Measurements from ENCODE around the gene HBS1L.

HBS1L gene

GRCh38 chr6:134949927-134950326, 104.7 kb downstream of the HBS1L start, which contains the start of gene ALDH8A1:
TSS of gene ALDH8A1 (minus strand) at chr6:134950101. CDS start at chr6:134950053, 48 bp downstream.
- DNase-seq (ENCODE audit: low spot score), result no peak

DNA sequence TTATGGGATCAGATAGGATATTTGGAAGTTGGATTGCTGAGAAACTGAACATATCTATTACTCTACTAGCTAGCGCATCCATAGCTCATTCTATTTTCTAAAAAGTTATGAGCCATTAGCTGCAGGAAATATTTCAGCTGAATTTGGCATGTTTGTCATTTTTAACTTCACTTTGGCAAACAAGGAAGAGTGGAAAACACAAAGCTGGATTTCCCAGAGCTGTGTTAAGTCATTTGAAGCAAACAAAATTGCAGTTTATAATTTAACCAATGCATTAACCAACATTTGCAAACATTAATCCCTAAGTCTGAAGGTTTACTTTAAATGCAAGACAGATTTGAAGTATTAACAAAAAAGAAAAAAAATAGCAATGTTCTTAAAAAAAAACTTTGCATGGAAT, 105.9 kb downstream of the HBS1L start:
- no peak for DNase-seq (ENCODE audit: low spot score)

- no peak for DNase-seq (ENCODE audit: low spot score)
Observed at GRCh38 chr6:134948142-134948541, 106.5 kb downstream of the HBS1L start.

DNA sequence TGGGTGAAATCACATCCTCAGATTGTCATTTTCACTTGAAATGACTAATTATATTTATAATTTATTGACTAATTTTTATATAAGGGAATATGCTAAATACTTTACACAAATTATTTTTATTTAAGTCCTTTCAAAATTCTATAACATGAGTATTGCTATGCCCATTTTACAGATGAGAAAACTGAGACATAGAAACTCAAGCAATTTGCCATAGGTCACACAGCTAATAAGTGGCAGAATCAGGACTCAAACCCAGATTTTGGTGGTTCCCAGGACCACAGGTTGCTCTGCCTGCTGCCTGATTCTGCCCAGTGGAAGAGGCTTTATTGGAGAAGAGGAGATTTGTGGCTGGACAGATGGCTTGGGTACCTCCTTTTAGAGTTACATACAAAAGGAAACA, 109.6 kb downstream of the HBS1L start:
- no peak for DNase-seq (ENCODE audit: low spot score)

GRCh38 chr6:134943522-134944111, 111.0 kb downstream of the HBS1L start:
- no peak for DNase-seq (ENCODE audit: low spot score)

DNA sequence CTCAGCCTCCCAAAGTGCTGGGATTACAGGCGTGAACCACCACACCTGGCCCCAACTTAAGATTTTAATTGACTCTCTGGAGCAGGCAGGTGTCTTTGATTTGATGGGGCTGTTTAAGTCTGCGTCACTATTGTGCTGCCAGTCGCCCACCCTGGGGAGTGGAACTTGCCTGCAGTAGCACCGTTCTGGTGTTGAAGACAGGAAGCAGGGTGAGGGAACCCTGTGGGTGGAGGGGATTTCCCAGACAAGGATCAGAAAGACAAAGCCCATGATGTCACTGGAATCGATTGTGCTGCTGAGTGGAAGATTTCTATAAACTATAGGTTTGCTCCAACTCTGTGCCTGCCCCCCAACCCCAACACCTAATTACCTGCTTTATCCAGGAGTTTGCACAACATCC, 115.7 kb downstream of the HBS1L start:
- peak; percentile 39 for DNase-seq (ENCODE audit: low spot score)

GRCh38 chr6:134937426-134937825, 117.2 kb downstream of the HBS1L start:
- no peak for DNase-seq (ENCODE audit: low spot score)

DNA sequence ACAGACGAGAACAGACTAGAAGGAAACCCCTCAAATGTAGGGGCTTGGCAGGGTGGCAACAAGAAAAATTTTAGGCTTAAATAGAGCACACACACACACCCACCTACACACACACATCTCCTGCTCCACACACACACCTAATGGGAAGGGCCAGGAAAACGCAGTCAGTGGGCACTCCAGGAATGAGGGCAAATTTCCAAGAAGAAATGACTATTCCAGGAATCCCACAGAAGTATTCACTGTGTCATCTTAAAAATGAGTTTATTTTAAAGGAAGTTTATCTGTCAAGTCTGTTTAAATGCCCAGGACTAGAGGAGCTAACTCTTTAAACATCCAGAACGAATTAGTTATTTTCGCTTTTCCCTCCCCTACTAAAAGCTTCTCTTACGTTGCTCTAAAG, 117.7 kb downstream of the HBS1L start:
- DNase-seq (ENCODE audit: low spot score), result no peak

GRCh38 chr6:134936476-134936875, 118.1 kb downstream of the HBS1L start:
- no peak for DNase-seq (ENCODE audit: low spot score)

DNA sequence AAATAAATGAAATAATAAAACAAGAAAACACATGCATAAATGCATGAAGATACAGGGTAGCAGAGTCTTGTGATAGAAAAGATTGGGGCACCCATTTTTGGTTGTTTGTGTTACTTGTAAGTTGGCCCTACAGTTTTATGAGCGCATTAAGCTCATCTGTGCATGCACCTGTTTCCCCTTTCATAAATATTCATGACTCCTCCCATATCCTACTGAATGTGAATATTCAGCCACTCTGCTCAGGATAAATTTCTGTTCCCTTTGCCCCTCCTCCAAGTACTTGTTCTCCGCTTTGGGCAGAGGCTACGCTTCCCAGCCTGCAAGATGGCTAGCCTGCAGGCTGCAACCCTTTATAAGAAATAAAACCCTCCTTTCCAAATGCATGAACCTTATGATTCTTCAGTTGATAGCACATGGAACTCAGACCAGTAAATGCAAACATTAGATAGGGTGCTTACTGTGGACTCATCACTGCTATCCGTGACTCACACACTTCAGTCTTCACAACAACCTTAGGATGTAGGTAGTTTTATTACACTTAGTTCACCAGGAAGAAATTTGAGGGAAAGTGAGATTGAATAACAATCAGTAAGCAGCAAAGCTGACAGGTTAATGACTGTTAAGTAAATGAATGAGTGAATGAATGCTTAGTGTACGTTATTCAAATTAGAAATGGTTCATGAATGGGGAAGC, 119.7 kb downstream of the HBS1L start:
- DNase-seq (ENCODE audit: low spot score), result no peak

DNA sequence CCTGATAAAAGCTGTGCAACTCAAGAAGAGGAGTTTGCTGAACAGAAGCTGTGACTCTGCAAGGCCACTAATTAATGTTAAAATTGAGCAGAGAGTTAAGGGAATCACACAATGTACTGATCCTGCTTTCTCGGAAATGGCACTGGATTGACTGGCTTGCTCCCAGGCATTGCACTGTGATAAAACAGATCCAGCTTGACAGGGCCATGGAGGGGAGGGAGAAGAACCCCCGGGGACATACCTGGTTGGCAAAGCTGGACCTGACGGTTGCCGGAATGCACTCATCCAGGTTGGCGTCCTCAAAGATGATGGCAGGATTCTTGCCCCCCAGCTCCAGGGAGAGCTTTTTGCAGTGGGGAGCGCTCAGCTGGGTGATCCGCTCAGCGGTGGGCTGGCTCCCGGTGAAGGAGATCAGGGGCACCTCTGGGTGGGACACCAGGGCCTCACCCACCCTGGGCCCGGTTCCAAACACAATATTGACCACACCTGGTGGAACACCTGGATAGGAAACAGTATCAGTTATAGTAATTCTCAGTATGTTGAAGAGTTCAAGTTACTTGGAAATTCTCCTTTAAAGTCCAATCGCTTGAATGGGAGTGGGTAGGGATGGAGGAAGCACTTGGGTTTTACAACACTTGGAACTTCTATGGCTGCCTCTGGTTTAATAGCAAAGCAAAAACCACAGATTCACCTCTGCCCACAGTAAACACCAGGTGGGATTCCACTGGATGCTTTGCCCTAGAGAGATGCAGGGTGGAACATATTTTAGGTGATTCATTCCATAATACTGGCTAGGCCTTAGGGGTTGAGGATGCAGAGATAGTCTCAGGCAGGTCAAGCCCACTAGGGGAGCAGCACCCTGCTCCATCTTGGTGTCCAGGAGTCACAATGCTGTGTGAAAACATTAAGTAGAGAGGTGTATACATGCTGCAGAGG, 121.8 kb downstream of the HBS1L start:
- DNase-seq (ENCODE audit: low spot score), result no peak

GRCh38 chr6:134932098-134932497, 122.5 kb downstream of the HBS1L start:
- no peak for DNase-seq (ENCODE audit: low spot score)

DNA sequence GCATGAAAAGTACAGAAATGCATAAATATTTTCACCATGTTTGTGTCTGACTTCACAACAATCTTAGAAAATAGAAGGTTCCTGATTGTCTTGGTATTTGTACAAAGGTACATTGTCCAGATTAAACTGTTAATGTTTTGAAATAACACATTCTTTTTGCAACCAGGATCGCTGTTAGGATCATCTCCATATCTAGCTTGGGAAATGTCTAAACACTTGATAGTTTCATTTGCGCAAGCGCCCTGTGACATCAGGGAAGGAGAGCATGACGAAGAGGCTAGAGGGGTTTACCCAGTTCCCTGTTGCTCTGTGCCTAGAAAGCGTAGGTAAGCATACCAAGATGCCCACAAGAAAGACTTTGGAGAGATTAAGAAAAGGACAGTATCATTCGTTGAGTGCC, 124.2 kb downstream of the HBS1L start:
- no peak for DNase-seq (ENCODE audit: low spot score)

DNA sequence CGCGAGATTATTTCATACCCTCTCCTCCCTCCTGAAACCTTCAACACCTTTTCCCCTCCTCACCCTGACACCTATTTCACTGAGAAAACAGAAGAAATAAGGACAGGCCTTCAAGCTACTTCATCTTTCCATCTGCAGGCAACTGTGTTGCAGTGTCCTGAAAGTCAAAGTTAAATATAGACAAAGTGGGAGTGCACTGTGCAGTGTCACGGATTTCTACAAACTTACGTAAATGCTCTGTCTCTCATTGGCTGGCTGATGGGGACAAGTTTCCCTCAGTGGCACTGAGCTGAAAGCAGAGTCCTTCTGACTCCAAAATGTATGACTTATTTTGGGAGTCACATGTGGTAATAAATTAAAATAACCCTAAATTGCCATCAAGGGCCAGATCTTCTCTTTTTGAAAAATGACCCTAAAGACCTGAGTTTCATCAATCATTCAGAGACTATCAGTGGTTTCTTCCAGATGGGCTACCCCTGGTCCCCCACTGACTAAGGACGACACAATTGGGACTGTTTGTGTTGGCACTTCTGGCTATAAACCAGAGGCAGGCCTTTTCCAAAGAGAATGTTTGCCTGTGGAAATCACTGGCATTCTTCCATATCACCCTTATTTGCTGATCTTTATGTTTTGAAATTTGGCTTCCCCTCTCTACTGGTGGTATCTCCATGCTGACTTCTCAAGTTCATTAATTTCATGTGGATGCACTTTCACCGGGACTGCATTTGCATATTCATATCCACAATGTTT, 126.3 kb downstream of the HBS1L start:
- DNase-seq (ENCODE audit: low spot score), result no peak

GRCh38 chr6:134925800-134926199, 128.8 kb downstream of the HBS1L start:
- DNase-seq (ENCODE audit: low spot score), result no peak

DNA sequence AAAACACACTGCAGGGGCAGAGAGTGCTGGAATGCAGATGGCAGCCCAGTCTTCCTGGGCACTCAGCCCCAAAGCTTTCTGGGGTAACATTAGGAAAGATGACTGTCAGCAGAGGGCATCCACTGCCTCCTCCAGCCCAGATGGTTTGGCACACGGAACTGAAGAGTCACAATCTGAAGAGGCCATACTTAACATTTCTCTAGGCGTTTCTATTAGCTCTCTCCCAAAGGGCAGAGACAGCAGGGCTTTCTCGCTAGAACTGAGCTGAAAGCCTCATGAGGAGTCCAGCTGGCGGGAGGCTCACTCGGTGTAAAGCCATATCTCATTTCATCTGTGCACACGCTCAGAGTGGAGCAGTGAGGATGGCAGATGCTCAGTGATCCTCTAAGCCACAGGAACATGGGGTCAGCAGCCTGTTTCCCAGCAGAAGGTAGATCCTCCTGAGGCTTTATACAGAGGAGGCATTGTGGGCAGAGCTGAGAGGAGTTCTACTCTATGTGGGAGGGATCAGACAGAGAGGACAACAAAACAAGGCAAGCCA, 132.8 kb downstream of the HBS1L start:
- DNase-seq (ENCODE audit: low spot score), result no peak

GRCh38 chr6:134921276-134921675, 133.3 kb downstream of the HBS1L start:
- no peak for DNase-seq (ENCODE audit: low spot score)

DNA sequence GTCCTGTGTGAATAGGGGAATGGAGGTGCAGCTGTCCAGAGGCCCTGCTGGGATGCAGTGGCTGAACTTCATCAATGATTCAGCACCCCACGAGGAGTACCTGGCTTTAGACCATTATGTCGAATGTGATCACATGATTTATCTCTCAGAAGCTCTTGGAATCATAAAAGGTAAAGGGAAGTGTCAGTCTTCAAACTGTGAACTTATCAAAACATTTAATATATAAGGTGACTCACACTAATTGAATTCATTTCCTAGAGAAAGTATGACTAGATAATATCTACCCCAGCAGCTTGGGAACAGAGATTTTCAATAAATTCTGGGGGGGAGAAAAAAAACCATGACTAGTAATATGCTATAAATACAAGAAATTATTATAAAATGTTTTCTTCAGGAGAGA, 134.2 kb downstream of the HBS1L start:
- no peak for DNase-seq (ENCODE audit: low spot score)

GRCh38 chr6:134918418-134918961, 136.1 kb downstream of the HBS1L start:
- DNase-seq (ENCODE audit: low spot score), result no peak

DNA sequence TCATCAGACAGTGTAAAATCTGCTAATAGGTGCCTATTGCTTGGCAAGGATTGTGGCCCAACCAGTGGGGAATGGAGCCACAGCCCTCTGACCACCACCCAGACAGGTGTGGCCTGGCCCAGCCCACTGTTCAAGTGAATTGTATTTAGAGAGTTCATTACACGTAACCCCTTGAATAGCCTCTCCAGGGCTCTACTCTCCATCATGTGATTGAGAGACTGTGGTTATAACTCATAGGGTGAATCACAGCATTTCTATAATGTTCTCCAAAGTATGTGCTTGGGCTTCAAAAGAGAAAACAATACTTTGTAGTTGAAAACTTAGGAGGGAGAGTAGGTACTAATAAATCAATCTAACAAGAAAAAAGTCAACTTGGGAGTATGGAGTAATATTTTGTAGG, 143.1 kb downstream of the HBS1L start:
- no peak for DNase-seq (ENCODE audit: low spot score)

DNA sequence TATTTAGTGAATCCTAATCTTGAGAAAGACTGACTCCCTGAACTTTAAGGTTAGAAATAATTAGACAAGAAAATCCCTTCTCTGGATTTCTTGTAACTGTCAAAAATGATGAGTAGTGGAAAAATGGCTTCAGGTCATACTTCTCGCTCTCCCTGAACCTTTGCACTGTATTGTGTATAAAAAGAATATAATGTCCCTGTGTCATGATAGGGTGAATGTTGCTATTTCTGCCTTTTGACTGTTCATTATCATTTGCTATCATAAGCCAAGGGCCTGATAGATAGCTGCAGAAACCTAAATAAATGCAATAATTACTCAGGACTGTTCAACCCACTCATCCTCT, 144.1 kb downstream of the HBS1L start:
- DNase-seq (ENCODE audit: low spot score), result no peak

Measured in CD4-positive, alpha-beta T cell treated with Interleukin-15 for 4 hours (primary cell).